22Rv1 (cell line): Measurements from ENCODE around the gene JDP2.
A peak's percentile ranks its signal among the peaks of the same experiment; 100 is the strongest.

Experiments used
- H3K27ac ChIP-seq: fragments of 450-650 bp; 2 replicates; pipeline ENCODE4 v1.5.1; 2017
- CTCF ChIP-seq: fragments of 450-650 bp; IDR thresholded peaks from 2 replicates; pipeline ENCODE4 v1.5.1; 2017; ENCODE audit warnings: mild to moderate bottlenecking
- ZFX ChIP-seq: fragments of 450-650 bp; IDR thresholded peaks from 2 replicates; pipeline ENCODE4 v1.6.1; 2017; ENCODE audit warnings: antibody characterized with exemption, borderline replicate concordance

Gene JDP2

DNA sequence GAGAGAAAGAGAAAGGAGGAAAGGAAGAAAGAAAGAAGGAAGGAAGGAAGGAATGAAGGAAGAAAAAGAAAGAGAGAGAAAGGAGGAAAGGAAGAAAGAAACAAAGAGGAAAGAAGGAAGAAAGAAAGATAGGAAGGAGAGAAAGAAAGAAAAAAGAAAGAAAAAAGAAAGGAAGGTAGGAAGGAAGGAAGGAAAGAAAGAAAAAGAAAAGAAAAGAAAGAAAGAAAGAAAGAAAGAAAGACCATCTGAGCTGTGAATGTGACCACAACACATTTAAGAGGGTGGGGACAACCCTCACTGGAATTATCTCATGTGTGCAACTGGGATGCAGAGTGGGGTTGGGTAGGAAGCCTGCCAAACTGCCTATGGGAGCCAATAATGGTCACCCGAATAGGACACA is 58.5 kb downstream of the JDP2 start:
- H3K27ac ChIP-seq: no peak overlapping the region
- TF ChIP-seq CTCF: no peak

DNA sequence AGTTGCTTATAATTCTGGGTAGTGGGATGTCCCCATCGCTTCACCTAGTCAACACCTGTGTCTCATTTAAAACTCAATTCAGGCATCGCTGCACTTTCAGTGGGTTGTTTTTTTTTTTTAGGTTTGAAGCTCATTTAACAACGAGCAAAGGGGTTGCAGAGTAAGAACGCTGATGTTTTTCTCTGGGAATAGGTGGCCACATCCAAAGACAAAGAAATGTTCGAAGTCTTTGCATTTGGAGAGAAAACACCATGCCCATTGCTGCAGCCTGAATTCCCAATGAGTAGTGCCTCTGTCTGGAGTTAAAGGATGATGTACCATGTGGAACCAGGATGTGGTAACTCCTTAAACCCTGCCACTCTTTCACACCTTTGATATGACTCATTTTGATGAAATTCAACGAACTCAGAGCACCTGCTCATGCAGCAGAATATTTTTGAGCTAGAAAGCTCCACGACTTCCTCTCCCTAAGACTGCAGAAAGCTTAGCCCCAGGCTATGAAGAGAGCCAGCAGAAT is 59.4 kb downstream of the JDP2 start:
- TF ChIP-seq CTCF (no peak), ZFX (no peak)
- H3K27ac ChIP-seq: no peak overlapping the region

- peak overlapping the region; percentile 64 for H3K27ac ChIP-seq
- no peak for TF ChIP-seq ZFX
- no peak for TF ChIP-seq CTCF
These were observed 61.6 kb downstream of the JDP2 start for GRCh38 chr14:75489480-75489837.

- H3K27ac ChIP-seq: no peak overlapping the region
- TF ChIP-seq CTCF (no peak), ZFX (no peak)
These were observed 63.7 kb downstream of the JDP2 start for GRCh38 chr14:75491376-75491978.

DNA sequence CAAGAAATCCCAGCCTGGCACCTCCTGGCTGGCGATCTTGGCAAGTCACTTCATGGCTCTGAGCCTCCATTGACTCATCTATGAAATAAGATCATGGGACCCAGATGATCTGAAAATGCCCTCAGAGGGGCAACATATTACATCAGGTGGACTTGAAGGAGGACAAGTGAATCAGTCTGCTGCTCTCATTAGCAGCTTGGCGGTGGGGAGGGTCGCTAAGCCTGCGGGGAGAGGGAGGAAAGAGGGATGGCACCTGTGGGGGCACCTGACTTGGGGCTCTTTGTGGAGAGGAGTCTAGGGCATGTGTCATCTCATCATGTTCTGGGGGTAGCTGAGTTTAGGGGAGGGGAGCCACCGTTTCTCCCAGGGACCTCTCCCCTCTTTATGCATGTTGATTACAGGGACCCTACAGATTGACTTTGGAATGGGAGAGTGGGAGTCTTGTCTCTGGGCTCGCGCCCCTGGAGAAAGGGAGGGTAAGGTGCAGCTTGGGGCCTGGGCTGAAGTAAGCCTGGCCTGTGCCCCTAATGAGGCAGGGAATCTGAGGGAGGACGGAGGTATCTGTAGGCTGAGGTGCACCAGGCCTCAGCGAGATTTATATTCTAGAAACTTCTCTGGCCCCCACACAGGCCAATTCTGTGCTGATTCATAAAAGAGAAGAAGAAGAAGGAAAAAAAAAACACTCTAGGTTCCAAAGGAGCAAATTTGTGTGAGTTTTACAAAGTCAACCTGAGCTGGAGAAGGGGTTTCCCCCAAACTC is 65.2 kb downstream of the JDP2 start:
- no peak overlapping the region for H3K27ac ChIP-seq
- no peak for TF ChIP-seq ZFX
- TF ChIP-seq CTCF: no peak

GRCh38 chr14:75493592-75494087 is 65.8 kb downstream of the JDP2 start:
- no peak overlapping the region for H3K27ac ChIP-seq
- no peak for TF ChIP-seq ZFX
- TF ChIP-seq CTCF: no peak

- H3K27ac ChIP-seq: no peak overlapping the region
- TF ChIP-seq CTCF (no peak), ZFX (no peak)
These were observed 67.1 kb downstream of the JDP2 start for GRCh38 chr14:75494896-75495295.
